Esophagus squamous epithelium (tissue), 5 donors: ENCODE results near the gene FMN2. TPM values are rescaled to one million over a fixed set of nuclear protein-coding genes. Genes with fewer than 3 reads are reported as not detected.

Experiments
- DNase-seq: peaks from one replicate; lab custom pipeline; 2025; lab: John Stamatoyannopoulos, UW
- H3K27ac ChIP-seq, 4 donors: fragments of 200-600 bp; sonication (generic); one replicate each; pipeline ENCODE4 v1.5.1; 2016 to 2019; ENCODE audit warnings: mild to moderate bottlenecking in 1 of 4
- H3K27me3 ChIP-seq, 4 donors: fragments of 200-600 bp; sonication (generic); 1 replicate in 3 of 4; 2 replicates in 1 of 4; pipeline versions ENCODE4 v1.5.1 to v1.6.0; 2017 to 2021; ENCODE audit warnings: antibody characterized with exemption in 1 of 4
- H3K36me3 ChIP-seq, 3 donors: fragments of 200-600 bp; sonication (generic); one replicate each; pipeline ENCODE4 v1.5.1; 2016 to 2019
- H3K4me1 ChIP-seq, 3 donors: fragments of 200-600 bp; sonication (generic); one replicate each; pipeline ENCODE4 v1.5.1; 2017 to 2019
- H3K4me3 ChIP-seq, 4 donors: fragments of 200-600 bp; sonication (generic); 1 replicate in 3 of 4; 2 replicates in 1 of 4; pipeline ENCODE4 v1.5.1; 2016 to 2019; ENCODE audit warnings: mild to moderate bottlenecking in 2 of 4, moderate library complexity in 1 of 4
- H3K9me3 ChIP-seq, 3 donors: fragments of 200-600 bp; sonication (generic); one replicate each; pipeline ENCODE4 v1.5.1; 2016 to 2019
- CTCF ChIP-seq, 6 experiments: fragments of 450-650 bp in 4 of 6; fragments of 200-600 bp in 2 of 6; sonication (generic) in 2 of 6; IDR thresholded peaks; one replicate each; pipeline ENCODE4 v1.5.1; 2016 to 2019; ENCODE audit warnings: antibody characterized with exemption in 6 of 6, mild to moderate bottlenecking in 4 of 6, moderate library complexity in 4 of 6
- POLR2A ChIP-seq, 4 donors: fragments of 450-650 bp; IDR thresholded peaks; one replicate each; pipeline ENCODE4 v1.6.1; 2017; ENCODE audit warnings: antibody characterized with exemption in 4 of 4, mild to moderate bottlenecking in 4 of 4, moderate library complexity in 3 of 4
- WGBS, 2 donors: methylation state at CpG; one replicate each; pipeline ENCODE4 v1.1.5; 2018; 5-methylcytosine and 5-hydroxymethylcytosine counted together
- intact Hi-C: fragments of 100-400 bp; cut with DNase I; formaldehyde crosslinking; loops from one replicate; pipeline ENCODE4 v1.15.0; 2022
- total RNA-seq, 4 donors: library from RNA; depleted of rRNA; stranded (reverse); fragments of >200 nt; gene quantifications; one replicate each; pipeline ENCODE4 v1.1.0, GENCODE V29; 2016
- donor health status: DM: yes; HTN: yes; CAD: no.

FMN2 gene
- total RNA-seq, 4 donors from 2014 or later: 0.19 to 0.35 TPM; not detected in 2

- Histone ChIP-seq H3K27me3 (no peaks in the 10 kb centered on the region), H3K4me1 (no peaks in the 10 kb centered on the region), H3K4me3 (no peak overlapping the region), H3K27ac (no peak overlapping the region), H3K9me3 (no peaks in the 10 kb centered on the region), H3K36me3 (no peaks in the 10 kb centered on the region)
- no peak for DNase-seq
- WGBS, 2 donors: 61 to 80% methylated on average over 4 of the region's 4 CpGs
- TF ChIP-seq CTCF (IDR thresholded peaks at IDR 0.05) (no peak), POLR2A (IDR thresholded peaks at IDR 0.05) (no peak)
- intact Hi-C loops: no loop called here
These were observed 409.0 kb downstream of the FMN2 start for GRCh38 chr1:240500647-240501046.

- H3K27ac ChIP-seq: peak overlapping the region in 2 of 4 donors; percentile 34 to 43
- no peaks in the 10 kb centered on the region for H3K27me3 ChIP-seq
- H3K9me3 ChIP-seq: no peaks in the 10 kb centered on the region
- intact Hi-C loops: no loop called here
- no peaks in the 10 kb centered on the region for H3K4me1 ChIP-seq
- TF ChIP-seq POLR2A (IDR thresholded peaks at IDR 0.05) (no peak), CTCF (IDR thresholded peaks at IDR 0.05) (no peak)
- H3K4me3 ChIP-seq: no peak overlapping the region
- H3K36me3 ChIP-seq: no peaks in the 10 kb centered on the region
- WGBS, 2 donors: 37 to 63% methylated on average over 2 of the region's 2 CpGs
- no peak for DNase-seq
These were observed 409.4 kb downstream of the FMN2 start for GRCh38 chr1:240501115-240501514.

GRCh38 chr1:240503036-240503435 lies 411.4 kb downstream of the FMN2 start:
- 57 to 62% methylated on average over 4 of the region's 4 CpGs for WGBS, 2 donors
- TF ChIP-seq CTCF (IDR thresholded peaks at IDR 0.05): no peak
- TF ChIP-seq POLR2A (IDR thresholded peaks at IDR 0.05): no peak
- no peaks in the 10 kb centered on the region for H3K27me3 ChIP-seq
- no peaks in the 10 kb centered on the region for H3K4me1 ChIP-seq
- no peaks in the 10 kb centered on the region for H3K36me3 ChIP-seq
- no peak overlapping the region for H3K4me3 ChIP-seq
- no peak for DNase-seq
- no peaks in the 10 kb centered on the region for H3K9me3 ChIP-seq
- intact Hi-C loops: no loop called here
- H3K27ac ChIP-seq: no peak overlapping the region

- no peak overlapping the region for H3K4me3 ChIP-seq
- TF ChIP-seq POLR2A (IDR thresholded peaks at IDR 0.05): no peak
- intact Hi-C loops: no loop called here
- H3K36me3 ChIP-seq: no peaks in the 10 kb centered on the region
- H3K27ac ChIP-seq: no peak overlapping the region
- H3K9me3 ChIP-seq: no peaks in the 10 kb centered on the region
- no peaks in the 10 kb centered on the region for H3K27me3 ChIP-seq
- WGBS, 2 donors: 11 to 32% methylated on average over 1 of the region's 1 CpG
- no peaks in the 10 kb centered on the region for H3K4me1 ChIP-seq
- no peak for DNase-seq
These were observed 411.9 kb downstream of the FMN2 start for GRCh38 chr1:240503558-240503957.

- 75 to 79% methylated on average over 4 of the region's 4 CpGs for WGBS, 2 donors
These were observed 414.5 kb downstream of the FMN2 start for GRCh38 chr1:240506176-240506575.

More at GRCh38 chr1:240506176-240506575, 414.5 kb downstream of the FMN2 start:
- DNase-seq: no peak
- TF ChIP-seq CTCF (IDR thresholded peaks at IDR 0.05) (no peak), POLR2A (IDR thresholded peaks at IDR 0.05) (no peak)
- Histone ChIP-seq H3K4me1 (no peaks in the 10 kb centered on the region), H3K4me3 (no peak overlapping the region), H3K27me3 (no peaks in the 10 kb centered on the region), H3K9me3 (no peaks in the 10 kb centered on the region), H3K36me3 (no peaks in the 10 kb centered on the region), H3K27ac (no peak overlapping the region)
- intact Hi-C loops: no loop called here
